Measurements from ENCODE around the gene FAM83B. TPM values are rescaled to one million over a fixed set of nuclear protein-coding genes. Genes with fewer than 3 reads are reported as not detected.

The FAM83B gene
- total RNA-seq, 1 donor from 2014 or later, result not detected

GRCh38 chr6:54987633-54988290 lies 141.2 kb downstream of the FAM83B start:
- Mint-ChIP-seq H3K27me3 (ENCODE audit: low read depth) (no peaks in the 10 kb centered on the region), H3K4me1 (ENCODE audit: low read depth) (peaks cover 8% of the 10 kb centered on the region), H3K27ac (ENCODE audit: unreplicated experiment) (no peak overlapping the region), H3K36me3 (ENCODE audit: low read depth) (no peaks in the 10 kb centered on the region), H3K9me3 (ENCODE audit: low read depth) (peaks cover 19% of the 10 kb centered on the region), H3K4me3 (ENCODE audit: unreplicated experiment) (no peak overlapping the region)
- no peak for DNase-seq (ENCODE audit: low spot score)
- no peak for TF ChIP-seq CTCF (IDR thresholded peaks at IDR 0.05)

GRCh38 chr6:54988576-54988975 lies 142.0 kb downstream of the FAM83B start:
- Mint-ChIP-seq H3K9me3 (ENCODE audit: low read depth) (peaks cover 20% of the 10 kb centered on the region), H3K27ac (ENCODE audit: unreplicated experiment) (no peak overlapping the region), H3K4me3 (ENCODE audit: unreplicated experiment) (no peak overlapping the region), H3K36me3 (ENCODE audit: low read depth) (peaks cover under 1% of the 10 kb centered on the region), H3K27me3 (ENCODE audit: low read depth) (no peaks in the 10 kb centered on the region), H3K4me1 (ENCODE audit: low read depth) (peaks cover 8% of the 10 kb centered on the region)
- DNase-seq (ENCODE audit: low spot score), result no peak
- TF ChIP-seq CTCF (IDR thresholded peaks at IDR 0.05), result no peak

- Mint-ChIP-seq H3K9me3 (ENCODE audit: low read depth) (peaks cover 18% of the 10 kb centered on the region), H3K36me3 (ENCODE audit: low read depth) (peaks cover 5% of the 10 kb centered on the region), H3K27me3 (ENCODE audit: low read depth) (no peaks in the 10 kb centered on the region), H3K27ac (ENCODE audit: unreplicated experiment) (no peak overlapping the region), H3K4me3 (ENCODE audit: unreplicated experiment) (no peak overlapping the region), H3K4me1 (ENCODE audit: low read depth) (peaks cover 8% of the 10 kb centered on the region)
- DNase-seq (ENCODE audit: low spot score), result no peak
- TF ChIP-seq CTCF (IDR thresholded peaks at IDR 0.05), result no peak
Measured at GRCh38 chr6:54990001-54990400, 143.4 kb downstream of the FAM83B start.
